ENCODE data around the gene SYT3. TPM values are rescaled to one million over a fixed set of nuclear protein-coding genes. Genes with fewer than 3 reads are reported as not detected.
A peak's percentile ranks its signal among the peaks of the same experiment; 100 is the strongest.

The SYT3 gene
- total and polyA plus RNA-seq, 2 of the 8 experiments (the other 6 are each of a cell fraction or from before 2014, with no cell fraction given): 6.7 to 17.3 TPM

GRCh38 chr19:50679177-50680125 lies 39.8 kb upstream of the SYT3 start (continued):
- TF ChIP-seq ASH2L (IDR thresholded peaks at IDR 0.05; ENCODE audit: low read length) (no peak), JUN (IDR thresholded peaks at IDR 0.05; ENCODE audit: low read depth, low read length) (peak; percentile 46; the same call in 1 of the 2 replicates), HDAC2 (IDR thresholded peaks at IDR 0.05; ENCODE audit: borderline replicate concordance in 1 of 2, low read depth in 2 of 2, low read length in 2 of 2) (peak in 1 of 2 experiments; percentile 53; a peak in 1 of 4 replicates), KDM1A (IDR thresholded peaks at IDR 0.05; ENCODE audit: borderline replicate concordance, low read length) (peak; percentile 11; the same call in 1 of the 2 replicates)

All from H1 (cell line).